ENCODE measurements around the gene PFN2. TPM values are rescaled to one million over a fixed set of nuclear protein-coding genes. Genes with fewer than 3 reads are reported as not detected.

The PFN2 gene
- total RNA-seq, 1 donor from 2014 or later: 0.59 TPM

DNA sequence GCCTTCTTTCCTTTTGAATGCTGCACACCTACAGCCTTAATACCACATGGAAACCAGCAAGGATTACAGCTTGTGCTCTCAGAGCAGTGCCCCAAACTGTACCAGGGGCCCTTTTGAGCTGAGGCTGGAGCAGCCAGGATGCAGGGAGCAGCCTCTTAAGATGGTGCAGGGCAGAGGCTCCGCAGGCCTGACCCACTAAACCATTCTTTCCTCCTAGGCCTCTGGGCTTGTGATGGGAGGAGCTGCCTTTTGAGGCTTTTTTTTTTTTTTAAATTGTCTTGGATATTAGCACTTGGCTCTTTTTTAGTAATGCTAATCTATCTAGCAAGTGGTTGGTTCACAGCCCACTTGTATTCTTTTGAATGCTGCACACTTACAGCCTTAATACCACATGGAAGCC lies 37.7 kb downstream of the PFN2 start:
- intact Hi-C loops (cut with micrococcal nuclease): no loop called here

DNA sequence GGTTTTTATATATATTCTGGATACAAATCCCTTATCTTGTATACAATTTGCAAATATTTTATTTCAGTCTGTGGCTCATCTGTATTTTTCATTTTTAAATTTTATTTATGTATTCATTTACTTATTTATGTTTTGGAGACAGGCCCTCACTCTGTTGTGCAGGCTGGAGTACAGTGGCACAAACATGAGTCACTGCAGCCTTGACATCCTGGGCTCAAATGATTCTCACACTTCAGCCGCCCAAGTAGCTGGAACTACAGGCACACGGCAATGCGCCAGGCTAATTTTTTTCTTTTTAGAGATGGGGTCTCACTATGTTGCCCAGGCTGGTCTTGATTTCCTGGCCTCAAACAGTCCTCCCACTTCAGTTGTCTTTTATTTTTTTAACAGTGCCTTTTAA lies 50.6 kb downstream of the PFN2 start:
- intact Hi-C loops (cut with micrococcal nuclease): no loop called here

DNA sequence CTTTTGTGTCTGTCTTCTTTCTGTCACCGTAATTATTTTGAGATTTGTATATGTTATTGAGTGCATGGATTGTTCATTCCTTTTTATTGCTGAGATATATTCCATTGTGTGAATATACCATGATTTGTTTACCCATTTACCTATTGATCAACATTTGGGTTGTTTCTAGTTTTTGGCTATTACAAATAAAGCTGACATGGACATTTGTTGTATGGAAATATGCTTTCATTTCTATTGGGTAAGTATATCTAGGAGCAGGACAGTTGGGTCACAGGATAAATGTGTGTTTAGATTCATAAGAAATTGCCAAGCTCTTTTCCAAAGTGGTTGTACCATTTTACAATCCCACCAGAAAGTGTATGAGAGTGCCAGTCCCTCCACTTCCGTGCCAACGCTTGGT lies 51.2 kb downstream of the PFN2 start:
- intact Hi-C loops (cut with micrococcal nuclease): no loop called here

DNA sequence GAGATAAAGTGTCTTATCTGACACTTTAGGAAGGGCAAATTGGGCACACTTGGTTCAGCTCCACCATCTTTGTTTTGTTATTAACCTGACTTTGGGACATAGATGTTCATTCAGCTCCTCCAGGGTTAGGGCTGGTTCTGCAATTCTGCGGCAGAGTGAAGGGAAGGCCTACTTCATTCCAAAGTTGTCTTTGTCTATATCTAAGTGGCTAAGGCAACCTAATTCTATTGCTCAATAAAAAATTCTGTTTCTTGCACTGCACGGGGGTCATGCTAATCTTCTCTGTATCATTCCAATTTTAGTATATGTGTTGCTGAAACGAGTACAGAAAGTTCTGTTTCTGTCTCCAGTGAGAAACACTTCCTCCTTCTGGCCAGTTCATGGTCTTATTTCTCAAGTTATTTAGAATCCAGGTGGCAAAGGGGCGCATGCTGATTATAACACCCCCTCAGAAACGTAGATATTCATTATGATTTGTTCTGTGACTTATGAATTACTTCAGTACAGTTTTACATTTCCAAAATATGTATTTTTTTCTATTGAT lies 53.5 kb downstream of the PFN2 start:
- intact Hi-C loops (cut with micrococcal nuclease): no loop called here

Other genes starting within 250 kb of the PFN2 start
- gene COMMD2, start 218.4 kb downstream of the PFN2 start, total RNA-seq: 34.2 and 35.8 TPM in 2 replicates
- gene ANKUB1, start 178.3 kb downstream of the PFN2 start, total RNA-seq: not detected in 2 replicates
- 39.3 and 45.9 TPM in 2 replicates for gene RNF13, start 157.7 kb downstream of the PFN2 start, total RNA-seq